ENCODE measurements around the gene SPDEF.

GRCh38 chr6:34600796-34601195 is 44.7 kb upstream of the SPDEF start:
- no peak for TF ChIP-seq POLR2A (IDR thresholded peaks at IDR 0.05; ENCODE audit: low read depth, low read length)
- TF ChIP-seq POLR2AphosphoS5 (IDR thresholded peaks at IDR 0.05; ENCODE audit: low read depth, low read length) = no peak
- TF ChIP-seq TAF1 (IDR thresholded peaks at IDR 0.05; ENCODE audit: low read depth, low read length) = no peak
- TF ChIP-seq PAX5 (IDR thresholded peaks at IDR 0.05; ENCODE audit: insufficient read depth, low read length, severe bottlenecking) = no peak

Measured in GM12891 (cell line).